HEK293 (cell line): Measurements from ENCODE around the gene ANTXR1.

Source experiments
- CTCF ChIA-PET: fragments of 350-600 bp; formaldehyde crosslinking; extraction: SDS; loops from one replicate; lab custom pipeline; 2021; ENCODE audit warnings: antibody characterized with exemption; lab: Yijun Ruan, JAX
- POLR2A ChIA-PET: fragments of 300-600 bp; formaldehyde crosslinking; extraction: SDS; loops from one replicate; lab custom pipeline; 2020; ENCODE audit warnings: antibody characterized with exemption, inconsistent platforms; lab: Yijun Ruan, JAX
- H3K27ac ChIP-seq: fragments of 200-500 bp; sonication (Bioruptor generic); 2 replicates; pipeline ENCODE4 v1.5.1; 2014; ENCODE audit warnings: low read depth, low read length, control low read depth, inconsistent platforms; ENCODE audit errors: extremely low read depth
- H3K36me3 ChIP-seq, 2 experiments: fragments of 200-500 bp in 1 of 2; sonication (Bioruptor generic) in 1 of 2; 1 replicate in 1 of 2; 2 replicates in 1 of 2; pipeline ENCODE4 v1.5.1; 2014 to 2017; ENCODE audit warnings: inconsistent platforms in 2 of 2, low read length in 2 of 2; ENCODE audit not compliant: control insufficient read depth in 2 of 2, insufficient read depth in 1 of 2
- H3K4me1 ChIP-seq: fragments of 200-500 bp; sonication (Bioruptor generic); 2 replicates; pipeline ENCODE4 v1.5.1; 2014; ENCODE audit warnings: mild to moderate bottlenecking, low read length, inconsistent platforms; ENCODE audit not compliant: control insufficient read depth, insufficient read depth
- H3K4me3 ChIP-seq: 2 replicates; pipeline ENCODE4 v1.5.1; 2011; ENCODE audit warnings: low read depth, mild to moderate bottlenecking, control low read depth, low read length, moderate library complexity
- H3K9me3 ChIP-seq: fragments of 200-500 bp; sonication (Bioruptor generic); 2 replicates; pipeline ENCODE4 v1.5.1; 2014; ENCODE audit warnings: low read depth, low read length, inconsistent platforms; ENCODE audit not compliant: control insufficient read depth, insufficient read depth
- BCL11B ChIP-seq: fragments of 450-650 bp; formaldehyde crosslinking; IDR thresholded peaks from 2 replicates; pipeline ENCODE4 v1.5.1; 2016; ENCODE audit warnings: low read depth, missing biosample characterization, missing genetic modification characterization
- MYNN ChIP-seq: fragments of 450-650 bp; formaldehyde crosslinking; IDR thresholded peaks from 2 replicates; pipeline ENCODE4 v1.5.1; 2016; ENCODE audit warnings: missing biosample characterization, missing genetic modification characterization, borderline replicate concordance
- SCRT1 ChIP-seq: fragments of 450-650 bp; formaldehyde crosslinking; IDR thresholded peaks from 2 replicates; pipeline ENCODE4 v1.5.1; 2016; ENCODE audit warnings: missing biosample characterization, missing genetic modification characterization, borderline replicate concordance
- YY1 ChIP-seq: fragments of 450-650 bp; formaldehyde crosslinking; IDR thresholded peaks from 2 replicates; pipeline ENCODE4 v1.5.1; 2018; ENCODE audit warnings: missing biosample characterization, missing genetic modification characterization
- ZFP3 ChIP-seq: fragments of 450-650 bp; formaldehyde crosslinking; IDR thresholded peaks from 2 replicates; pipeline ENCODE4 v1.5.1; 2016; ENCODE audit warnings: low read depth, missing biosample characterization, missing genetic modification characterization
- ZNF2 ChIP-seq: fragments of 450-650 bp; formaldehyde crosslinking; IDR thresholded peaks from 2 replicates; pipeline ENCODE4 v1.5.1; 2016; ENCODE audit warnings: missing biosample characterization, missing genetic modification characterization
- ZNF221 ChIP-seq: fragments of 450-650 bp; formaldehyde crosslinking; IDR thresholded peaks from 2 replicates; pipeline ENCODE4 v1.5.1; 2017; ENCODE audit warnings: missing biosample characterization, missing genetic modification characterization, borderline replicate concordance
- ZNF223 ChIP-seq: fragments of 450-650 bp; formaldehyde crosslinking; IDR thresholded peaks from 2 replicates; pipeline ENCODE4 v1.5.1; 2016; ENCODE audit warnings: missing biosample characterization, missing genetic modification characterization
- ZNF24 ChIP-seq: fragments of 450-650 bp; formaldehyde crosslinking; IDR thresholded peaks from 2 replicates; pipeline ENCODE4 v1.5.1; 2016; ENCODE audit warnings: missing biosample characterization, missing genetic modification characterization
- ZNF266 ChIP-seq: fragments of 450-650 bp; formaldehyde crosslinking; IDR thresholded peaks from 2 replicates; pipeline ENCODE4 v1.5.1; 2016; ENCODE audit warnings: missing biosample characterization, missing genetic modification characterization, low read depth
- ZNF514 ChIP-seq: fragments of 450-650 bp; formaldehyde crosslinking; IDR thresholded peaks from 2 replicates; pipeline ENCODE4 v1.5.1; 2016; ENCODE audit warnings: missing biosample characterization, missing genetic modification characterization
- ZNF560 ChIP-seq: fragments of 450-650 bp; formaldehyde crosslinking; IDR thresholded peaks from 2 replicates; pipeline ENCODE4 v1.5.1; 2017; ENCODE audit warnings: missing biosample characterization, missing genetic modification characterization, borderline replicate concordance
- ZNF624 ChIP-seq: fragments of 450-650 bp; formaldehyde crosslinking; IDR thresholded peaks from 2 replicates; pipeline ENCODE4 v1.5.1; 2017; ENCODE audit warnings: missing biosample characterization, missing genetic modification characterization
- ZNF677 ChIP-seq: fragments of 450-650 bp; IDR thresholded peaks from 2 replicates; pipeline ENCODE4 v1.5.0; 2018; ENCODE audit warnings: missing biosample characterization, mild to moderate bottlenecking, missing genetic modification characterization, moderate library complexity
- ZNF747 ChIP-seq: fragments of 450-650 bp; formaldehyde crosslinking; IDR thresholded peaks from 2 replicates; pipeline ENCODE4 v1.5.1; 2016; ENCODE audit warnings: missing biosample characterization, missing genetic modification characterization
- ZNF843 ChIP-seq: fragments of 450-650 bp; formaldehyde crosslinking; IDR thresholded peaks from 2 replicates; pipeline ENCODE4 v1.5.1; 2016; ENCODE audit warnings: missing biosample characterization, missing genetic modification characterization
- ZSCAN23 ChIP-seq: fragments of 450-650 bp; formaldehyde crosslinking; IDR thresholded peaks from 2 replicates; pipeline ENCODE4 v1.5.1; 2016; ENCODE audit warnings: missing biosample characterization, missing genetic modification characterization
- TF ChIP-seq, protein P1 (sequence below): fragments of 450-650 bp; formaldehyde crosslinking; IDR thresholded peaks from 2 replicates; pipeline ENCODE4 v1.5.1; 2016; ENCODE audit warnings: missing biosample characterization, missing genetic modification characterization
- TF ChIP-seq, protein P2 (sequence below): sonication (generic); formaldehyde crosslinking; IDR thresholded peaks from 2 replicates; pipeline ENCODE4 v1.8.1; 2022; ENCODE audit warnings: mild to moderate bottlenecking, moderate library complexity, missing genetic modification reagents
- TF ChIP-seq, protein P3 (sequence below): fragments of 450-650 bp; formaldehyde crosslinking; IDR thresholded peaks from 2 replicates; pipeline ENCODE4 v1.5.1; 2016; ENCODE audit warnings: missing biosample characterization, missing genetic modification characterization

The ANTXR1 gene

DNA sequence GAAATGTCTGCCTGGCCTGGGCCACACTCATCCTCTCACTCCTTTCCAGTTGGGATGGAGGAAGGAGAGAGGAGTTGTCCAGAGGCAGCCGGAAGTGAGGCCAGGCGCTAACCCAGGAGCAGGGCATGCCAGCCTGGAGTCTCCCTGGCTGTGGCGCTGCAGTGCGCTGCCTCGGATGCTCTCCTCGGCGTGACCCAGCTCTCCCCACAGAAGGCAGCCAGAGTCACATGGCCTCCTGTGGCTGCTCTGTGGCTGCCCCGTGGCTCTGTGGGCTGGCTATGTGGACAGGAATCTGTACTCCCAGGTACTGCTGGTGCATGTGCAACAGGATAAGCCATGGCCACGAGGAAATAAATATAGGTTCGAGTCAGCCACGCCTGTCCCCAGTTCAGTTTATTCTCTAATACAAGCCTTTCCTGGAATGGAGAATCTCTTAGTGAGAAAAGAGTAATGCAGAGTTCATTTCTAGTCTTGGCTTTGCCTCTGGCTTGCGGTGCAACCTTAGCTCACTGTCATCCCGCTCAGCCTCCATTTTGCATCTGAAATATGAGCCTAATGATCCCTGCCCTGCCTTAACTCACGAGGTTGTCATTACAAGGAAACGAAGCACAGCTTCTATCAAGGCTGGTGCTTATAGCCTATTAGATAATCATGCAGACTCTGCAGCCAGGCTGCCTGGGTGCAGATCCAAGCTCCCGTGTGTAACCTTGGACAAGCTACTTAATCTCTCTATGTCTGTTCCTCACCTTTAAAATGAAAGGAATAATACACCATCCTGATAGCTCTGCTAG lies 106.3 kb downstream of the ANTXR1 start:
- TF ChIP-seq ZNF514 (tag by site-specific recombination): no peak
- TF ChIP-seq ZNF677 (tag by site-specific recombination): no peak
- TF ChIP-seq, protein P1, sequence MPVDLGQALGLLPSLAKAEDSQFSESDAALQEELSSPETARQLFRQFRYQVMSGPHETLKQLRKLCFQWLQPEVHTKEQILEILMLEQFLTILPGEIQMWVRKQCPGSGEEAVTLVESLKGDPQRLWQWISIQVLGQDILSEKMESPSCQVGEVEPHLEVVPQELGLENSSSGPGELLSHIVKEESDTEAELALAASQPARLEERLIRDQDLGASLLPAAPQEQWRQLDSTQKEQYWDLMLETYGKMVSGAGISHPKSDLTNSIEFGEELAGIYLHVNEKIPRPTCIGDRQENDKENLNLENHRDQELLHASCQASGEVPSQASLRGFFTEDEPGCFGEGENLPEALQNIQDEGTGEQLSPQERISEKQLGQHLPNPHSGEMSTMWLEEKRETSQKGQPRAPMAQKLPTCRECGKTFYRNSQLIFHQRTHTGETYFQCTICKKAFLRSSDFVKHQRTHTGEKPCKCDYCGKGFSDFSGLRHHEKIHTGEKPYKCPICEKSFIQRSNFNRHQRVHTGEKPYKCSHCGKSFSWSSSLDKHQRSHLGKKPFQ (tag by site-specific recombination): no peak
- CTCF ChIA-PET: no interaction called here
- no peaks in the 10 kb centered on the region for H3K4me1 ChIP-seq
- POLR2A ChIA-PET: no interaction called here
- no peak overlapping the region for H3K4me3 ChIP-seq
- H3K36me3 ChIP-seq: no peaks in the 10 kb centered on the region; a peak in 1 of 3 replicates
- no peak overlapping the region for H3K27ac ChIP-seq
- H3K9me3 ChIP-seq: no peaks in the 10 kb centered on the region

DNA sequence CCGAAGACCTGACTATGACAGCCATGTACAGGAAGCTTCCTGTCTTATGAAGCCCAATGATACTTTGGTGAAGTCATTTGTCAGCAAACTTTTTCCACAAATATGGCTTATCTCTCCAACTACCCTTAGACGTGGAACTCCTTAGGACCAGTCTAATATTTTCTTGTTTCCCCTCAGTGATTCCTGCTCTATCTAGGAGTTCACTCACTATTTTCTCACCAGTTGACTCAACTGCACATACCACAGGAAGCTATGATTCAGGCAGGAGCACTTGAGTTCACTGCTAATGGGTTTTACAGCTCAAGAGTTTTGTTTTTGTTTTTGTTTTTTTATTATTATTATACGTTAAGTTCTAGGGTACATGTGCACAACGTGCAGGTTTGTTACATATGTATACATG lies 109.3 kb downstream of the ANTXR1 start:
- Histone ChIP-seq H3K9me3 (no peaks in the 10 kb centered on the region), H3K4me3 (no peak overlapping the region), H3K27ac (no peak overlapping the region), H3K36me3 (peaks cover 0 to 9% of the 10 kb centered on the region in 2 experiments; a peak in 2 of 3 replicates), H3K4me1 (no peaks in the 10 kb centered on the region)
- no peak for TF ChIP-seq ZNF2 (tag by site-specific recombination)
- no peak for TF ChIP-seq YY1 (tag by site-specific recombination)
- TF ChIP-seq ZNF843 (tag by site-specific recombination): no peak
- TF ChIP-seq, protein P2, sequence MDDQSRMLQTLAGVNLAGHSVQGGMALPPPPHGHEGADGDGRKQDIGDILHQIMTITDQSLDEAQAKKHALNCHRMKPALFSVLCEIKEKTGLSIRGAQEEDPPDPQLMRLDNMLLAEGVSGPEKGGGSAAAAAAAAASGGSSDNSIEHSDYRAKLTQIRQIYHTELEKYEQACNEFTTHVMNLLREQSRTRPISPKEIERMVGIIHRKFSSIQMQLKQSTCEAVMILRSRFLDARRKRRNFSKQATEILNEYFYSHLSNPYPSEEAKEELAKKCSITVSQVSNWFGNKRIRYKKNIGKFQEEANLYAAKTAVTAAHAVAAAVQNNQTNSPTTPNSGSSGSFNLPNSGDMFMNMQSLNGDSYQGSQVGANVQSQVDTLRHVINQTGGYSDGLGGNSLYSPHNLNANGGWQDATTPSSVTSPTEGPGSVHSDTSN (CRISPR knock-in tag): no peak
- TF ChIP-seq ZNF747 (tag by site-specific recombination): no peak
- TF ChIP-seq MYNN (tag by site-specific recombination): no peak
- TF ChIP-seq ZNF223 (tag by site-specific recombination): no peak
- no peak for TF ChIP-seq ZNF24 (tag by site-specific recombination)
- TF ChIP-seq, protein P3, sequence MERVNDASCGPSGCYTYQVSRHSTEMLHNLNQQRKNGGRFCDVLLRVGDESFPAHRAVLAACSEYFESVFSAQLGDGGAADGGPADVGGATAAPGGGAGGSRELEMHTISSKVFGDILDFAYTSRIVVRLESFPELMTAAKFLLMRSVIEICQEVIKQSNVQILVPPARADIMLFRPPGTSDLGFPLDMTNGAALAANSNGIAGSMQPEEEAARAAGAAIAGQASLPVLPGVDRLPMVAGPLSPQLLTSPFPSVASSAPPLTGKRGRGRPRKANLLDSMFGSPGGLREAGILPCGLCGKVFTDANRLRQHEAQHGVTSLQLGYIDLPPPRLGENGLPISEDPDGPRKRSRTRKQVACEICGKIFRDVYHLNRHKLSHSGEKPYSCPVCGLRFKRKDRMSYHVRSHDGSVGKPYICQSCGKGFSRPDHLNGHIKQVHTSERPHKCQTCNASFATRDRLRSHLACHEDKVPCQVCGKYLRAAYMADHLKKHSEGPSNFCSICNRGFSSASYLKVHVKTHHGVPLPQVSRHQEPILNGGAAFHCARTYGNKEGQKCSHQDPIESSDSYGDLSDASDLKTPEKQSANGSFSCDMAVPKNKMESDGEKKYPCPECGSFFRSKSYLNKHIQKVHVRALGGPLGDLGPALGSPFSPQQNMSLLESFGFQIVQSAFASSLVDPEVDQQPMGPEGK (tag by site-specific recombination): no peak
- TF ChIP-seq SCRT1 (tag by site-specific recombination): no peak
- TF ChIP-seq ZNF624 (tag by site-specific recombination): no peak
- TF ChIP-seq ZSCAN23 (tag by site-specific recombination): no peak
- TF ChIP-seq ZFP3 (tag by site-specific recombination): no peak
- TF ChIP-seq ZNF560 (tag by site-specific recombination): no peak
- TF ChIP-seq ZNF266 (tag by site-specific recombination): no peak
- TF ChIP-seq ZNF221 (tag by site-specific recombination): no peak
- TF ChIP-seq BCL11B (tag by site-specific recombination): no peak
- CTCF ChIA-PET: interaction anchor here (1.0 kb wide), 1 partner anchor 71 kb away, joined by 3 read pairs; no protein-coding TSS in a partner anchor
- POLR2A ChIA-PET: no interaction called here
